Measurements from ENCODE around the gene UBE2D3. TPM values are rescaled to one million over a fixed set of nuclear protein-coding genes. Genes with fewer than 3 reads are reported as not detected.
"Not testable (repeated sequence)": the region's sequence is repeated elsewhere in the genome, so short reads cannot be mapped to it uniquely, and the experiment has no call there.

UBE2D3 gene
- total and polyA plus RNA-seq, 8 donors = 143 to 398 (median 277) TPM

GRCh38 chr4:102823464-102823863 is 3.9 kb downstream of the UBE2D3 start:
- H3K27ac ChIP-seq = peak overlapping the region in 4 of 5 donors; percentile 100
- intact Hi-C loops (cut with DNase I; ENCODE audit: low total_unique reads) = no loop called here
- no peak for TF ChIP-seq EP300 (IDR thresholded peaks at IDR 0.05)
- no peak for TF ChIP-seq POLR2AphosphoS5 (IDR thresholded peaks at IDR 0.05)
- no peak for TF ChIP-seq CTCF (IDR thresholded peaks at IDR 0.05)
- TF ChIP-seq POLR2A (IDR thresholded peaks at IDR 0.05) = no peak

GRCh38 chr4:102819588-102820365 is 7.6 kb downstream of the UBE2D3 start:
- H3K27ac ChIP-seq = peak overlapping the region in 3 of 5 donors; percentile 25 to 47 (median 26)
- no peaks in the 10 kb centered on the region for H3K9me3 ChIP-seq
- TF ChIP-seq POLR2A (IDR thresholded peaks at IDR 0.05) = no peak
- TF ChIP-seq CTCF (IDR thresholded peaks at IDR 0.05) = no peak
- TF ChIP-seq EP300 (IDR thresholded peaks at IDR 0.05) = no peak
- no peak for TF ChIP-seq POLR2AphosphoS5 (IDR thresholded peaks at IDR 0.05)
- intact Hi-C loops (cut with DNase I; ENCODE audit: low total_unique reads) = no loop called here
- H3K4me3 ChIP-seq = peak overlapping the region in 1 of 4 donors; percentile 20
- H3K27me3 ChIP-seq = no peaks in the 10 kb centered on the region
- peaks cover 83 to 100% (median 93%) of the 10 kb centered on the region in 4 donors for H3K4me1 ChIP-seq
- peaks cover 0 to 7% (median 3%) of the 10 kb centered on the region in 4 donors for H3K36me3 ChIP-seq
- 61 to 68% (median 64%) methylated on average over 8 of the region's 8 CpGs for WGBS, 5 donors
- peak in 1 of 2 donors; percentile 53 for DNase-seq

More at GRCh38 chr4:102823464-102823863, 3.9 kb downstream of the UBE2D3 start:
- Histone ChIP-seq H3K36me3 (peaks cover 0 to 7% (median 0%) of the 10 kb centered on the region in 4 donors), H3K27me3 (no peaks in the 10 kb centered on the region), H3K9me3 (no peaks in the 10 kb centered on the region), H3K4me3 (peak overlapping the region; percentile 71 to 97 (median 88)), H3K4me1 (peaks cover 55 to 66% (median 61%) of the 10 kb centered on the region in 4 donors)
- 5 to 14% (median 9%) methylated on average over 4 of the region's 4 CpGs for WGBS, 5 donors
- no peak for DNase-seq

- H3K9me3 ChIP-seq; H3K27me3 ChIP-seq; H3K4me3 ChIP-seq; H3K36me3 ChIP-seq; intact Hi-C loops (cut with DNase I; ENCODE audit: low total_unique reads); DNase-seq: not testable (repeated sequence)
- WGBS, 5 donors = 85 to 94% (median 94%) methylated on average over 10 of the region's 10 CpGs
- Histone ChIP-seq H3K4me1 (peaks cover 79 to 100% (median 93%) of the 10 kb centered on the region in 4 donors), H3K27ac (peak overlapping the region in 3 of 5 donors; percentile 25 to 47 (median 26))
These were observed 8.3 kb downstream of the UBE2D3 start for GRCh38 chr4:102819100-102819499.

GRCh38 chr4:102817613-102818268 is 9.6 kb downstream of the UBE2D3 start:
- Histone ChIP-seq H3K27ac (peak overlapping the region in 3 of 5 donors; percentile 0 to 50 (median 47)), H3K27me3 (no peaks in the 10 kb centered on the region), H3K9me3 (no peaks in the 10 kb centered on the region), H3K4me1 (peaks cover 78 to 100% (median 93%) of the 10 kb centered on the region in 4 donors), H3K4me3 (no peak overlapping the region), H3K36me3 (peaks cover 0 to 15% (median 6%) of the 10 kb centered on the region in 4 donors)
- no peak for DNase-seq
- 48 to 59% (median 55%) methylated on average over 9 of the region's 9 CpGs for WGBS, 5 donors
- intact Hi-C loops (cut with DNase I; ENCODE audit: low total_unique reads) = no loop called here
- TF ChIP-seq POLR2AphosphoS5 (IDR thresholded peaks at IDR 0.05) (no peak), EP300 (IDR thresholded peaks at IDR 0.05) (no peak), CTCF (IDR thresholded peaks at IDR 0.05) (no peak), POLR2A (IDR thresholded peaks at IDR 0.05) (no peak)
